K562 (cell line): ENCODE data around the gene PPP2R2B. TPM values are rescaled to one million over a fixed set of nuclear protein-coding genes. Genes with fewer than 3 reads are reported as not detected.

ENCODE experiments used
- ATAC-seq: fragments of 200-7000 bp; cut with Tn5 transposase; 3 replicates; pipeline ENCODE4 v1.9.1; 2020; ENCODE audit warnings: moderate library complexity
- BruUV-seq: library from RNA; stranded (reverse); fragments of 400-500 nt; replicated peaks from 2 replicates; lab custom pipeline; 2021; lab: Mats Ljungman, UMichigan
- CTCF ChIA-PET: fragments of 300-600 bp; formaldehyde crosslinking; extraction: SDS; loops from one replicate; lab custom pipeline; 2021; ENCODE audit warnings: low intra/inter-chr PET ratio; lab: Yijun Ruan, JAX
- POLR2A ChIA-PET: fragments of 300-600, 350-650 bp; sonication (Branson Sonifier 250); formaldehyde crosslinking; extraction: SDS; loops from one replicate; lab custom pipeline; 2021; ENCODE audit warnings: antibody characterized with exemption, inconsistent platforms; lab: Yijun Ruan, JAX
- DNase-seq, 4 experiments: peaks; one replicate each; pipeline versions ENCODE4 v3.0.0 to v3.0.0-alpha.2; 2011 to 2018; ENCODE audit warnings: low spot score in 3 of 4, mixed read lengths in 3 of 4; ENCODE audit errors: extremely low read depth in 1 of 4
- FAIRE-seq: peaks from 2 replicates; lab custom pipeline; 2011; peaks lifted over from hg19 to GRCh38; lab: Jason Lieb, UNC
- H2AFZ ChIP-seq: 2 replicates; pipeline ENCODE4 v1.6.0; 2011; ENCODE audit warnings: low read depth, low read length, control low read depth, inconsistent platforms
- H3K27ac ChIP-seq: fragments of 200-600 bp; 3 replicates; pipeline ENCODE4 v1.8.0; 2011; ENCODE audit warnings: low read depth, mild to moderate bottlenecking, control low read depth, inconsistent platforms, low read length, moderate library complexity, mixed read lengths; ENCODE audit errors: extremely low read depth
- H3K27me3 ChIP-seq, 2 experiments: fragments of 300-600 bp in 1 of 2; 2 replicates in 1 of 2; 3 replicates in 1 of 2; pipeline versions ENCODE4 v1.6.0 to v1.8.0; 2011; ENCODE audit warnings: inconsistent platforms in 2 of 2, low read length in 2 of 2, mild to moderate bottlenecking in 1 of 2, mixed read lengths in 1 of 2, moderate library complexity in 1 of 2; ENCODE audit not compliant: control insufficient read depth in 2 of 2, insufficient read depth in 2 of 2
- H3K36me3 ChIP-seq: fragments of 300-600 bp; 3 replicates; pipeline ENCODE4 v1.8.0; 2011; ENCODE audit warnings: mild to moderate bottlenecking, low read length, inconsistent platforms; ENCODE audit not compliant: control insufficient read depth, insufficient read depth
- H3K4me1 ChIP-seq, 2 experiments: fragments of 200-600 bp in 1 of 2; replicated peaks in 1 of 2; 2 replicates in 1 of 2; 3 replicates in 1 of 2; pipeline versions ENCODE4 v1.5.1 to v1.8.0; 2011; ENCODE audit warnings: inconsistent platforms in 2 of 2, low read length in 2 of 2, mild to moderate bottlenecking in 1 of 2, mixed read lengths in 1 of 2, moderate library complexity in 1 of 2; ENCODE audit not compliant: control insufficient read depth in 2 of 2, insufficient read depth in 2 of 2
- H3K4me2 ChIP-seq: 2 replicates; pipeline ENCODE4 v1.6.1; 2011; ENCODE audit warnings: low read length, control low read depth, inconsistent platforms, mixed read lengths; ENCODE audit not compliant: insufficient read depth
- H3K4me3 ChIP-seq: fragments of 200-600 bp; sonication (generic), shearing (Covaris generic); 2 replicates; pipeline ENCODE4 v1.5.1; 2016; ENCODE audit warnings: control low read depth, inconsistent platforms
- H3K79me2 ChIP-seq: fragments of 200-600 bp; 3 replicates; pipeline ENCODE4 v1.8.0; 2011; ENCODE audit warnings: low read length, inconsistent platforms; ENCODE audit not compliant: control insufficient read depth, insufficient read depth
- H3K9ac ChIP-seq, 2 experiments: 2 replicates each; pipeline versions ENCODE4 v1.6.0 to v1.6.1; 2011; ENCODE audit warnings: low read depth in 2 of 2, low read length in 2 of 2, control low read depth in 1 of 2, inconsistent platforms in 1 of 2, mild to moderate bottlenecking in 1 of 2, mixed read lengths in 1 of 2; ENCODE audit not compliant: insufficient read depth in 1 of 2
- H3K9me1 ChIP-seq: one replicate; pipeline ENCODE4 v1.6.0; 2011; ENCODE audit warnings: inconsistent platforms, mild to moderate bottlenecking, low read length, moderate library complexity; ENCODE audit not compliant: control insufficient read depth, insufficient read depth
- H3K9me3 ChIP-seq: replicated peaks from 2 replicates; pipeline ENCODE4 v1.5.1; 2011; ENCODE audit warnings: low read depth, low read length, inconsistent platforms; ENCODE audit not compliant: control insufficient read depth, insufficient read depth
- H4K20me1 ChIP-seq: replicated peaks from 2 replicates; pipeline ENCODE4 v1.6.1; 2011; ENCODE audit warnings: low read length, inconsistent platforms, mixed read lengths; ENCODE audit not compliant: control insufficient read depth, insufficient read depth
- BRF1 ChIP-seq: IDR thresholded peaks from 3 replicates; pipeline ENCODE4 v1.6.1; 2011; ENCODE audit warnings: borderline replicate concordance, mild to moderate bottlenecking; ENCODE audit not compliant: insufficient read length; ENCODE audit errors: extremely low read depth
- FOXA1 ChIP-seq: fragments of 450-650 bp; IDR thresholded peaks from 2 replicates; pipeline ENCODE4 v1.6.1; 2016; ENCODE audit warnings: mild to moderate bottlenecking, borderline replicate concordance
- FOXM1 ChIP-seq, 2 experiments: fragments of 450-650 bp in 1 of 2; sonication (generic) in 1 of 2; formaldehyde crosslinking in 1 of 2; IDR thresholded peaks; 2 replicates each; pipeline versions ENCODE4 v1.6.1 to v1.9.0; 2017 to 2022; ENCODE audit warnings: low read depth in 2 of 2, mild to moderate bottlenecking in 2 of 2, missing genetic modification reagents in 1 of 2, moderate library complexity in 1 of 2
- HNRNPL ChIP-seq: fragments of 200-400 bp; formaldehyde crosslinking; IDR thresholded peaks from 2 replicates; pipeline ENCODE4 v1.6.1; 2017; ENCODE audit warnings: low read depth, mild to moderate bottlenecking, low read length
- NFIC ChIP-seq: fragments of 450-650 bp; IDR thresholded peaks from 2 replicates; pipeline ENCODE4 v1.6.1; 2017; ENCODE audit warnings: mild to moderate bottlenecking, inconsistent platforms
- NR2C2 ChIP-seq, 2 experiments: fragments of 200-800 bp in 1 of 2; sonication (Bioruptor generic) in 1 of 2; sonication (generic) in 1 of 2; formaldehyde crosslinking in 1 of 2; IDR thresholded peaks; 2 replicates each; pipeline versions ENCODE4 v1.6.1 to v1.8.0; 2016 to 2022; ENCODE audit warnings: mild to moderate bottlenecking in 1 of 2, missing compliant biosample characterization in 1 of 2, missing genetic modification characterization in 1 of 2, missing genetic modification reagents in 1 of 2
- RBBP5 ChIP-seq: fragments of 200-600 bp; sonication (generic); IDR thresholded peaks from 2 replicates; pipeline ENCODE4 v1.6.1; 2012; ENCODE audit warnings: borderline replicate concordance, mild to moderate bottlenecking, low read length, control low read depth, inconsistent platforms; ENCODE audit not compliant: insufficient read depth, poor library complexity, severe bottlenecking
- SNAPC5 ChIP-seq: fragments of 250-450 bp; sonication (Bioruptor Pico); IDR thresholded peaks from 2 replicates; pipeline ENCODE4 v1.8.0; 2021; ENCODE audit warnings: moderate library complexity, mild to moderate bottlenecking, inconsistent platforms
- SRSF1 ChIP-seq: fragments of 200-400 bp; formaldehyde crosslinking; IDR thresholded peaks from 2 replicates; pipeline ENCODE4 v1.6.1; 2017; ENCODE audit warnings: mild to moderate bottlenecking, low read depth, low read length, moderate library complexity
- U2AF2 ChIP-seq: fragments of 200-400 bp; formaldehyde crosslinking; optimal IDR thresholded peaks from 2 replicates; pipeline ENCODE3; 2017; ENCODE audit warnings: low read depth, mild to moderate bottlenecking, low read length
- XRCC4 ChIP-seq: IDR thresholded peaks from one replicate; pipeline ENCODE4 v1.6.1; 2011; ENCODE audit not compliant: insufficient read depth, insufficient read length; ENCODE audit errors: extremely low read depth
- ZNF174 ChIP-seq: fragments of 250-450 bp; sonication (Bioruptor Pico); IDR thresholded peaks from 2 replicates; pipeline ENCODE4 v1.4.0; 2020; ENCODE audit warnings: mild to moderate bottlenecking
- ZNF764 ChIP-seq: fragments of 250-450 bp; sonication (Bioruptor Pico); IDR thresholded peaks from 2 replicates; pipeline ENCODE4 v1.4.0; 2020; ENCODE audit warnings: low read depth, mild to moderate bottlenecking, moderate library complexity
- WGBS: fragments of 100-300 bp; shearing (Covaris generic); methylation state at CpG from one replicate; pipeline ENCODE4 v1.1.6; 2016; ENCODE audit warnings: low coverage, mixed read lengths; ENCODE audit not compliant: insufficient coverage; ENCODE audit errors: missing lambda C conversion rate; 5-methylcytosine and 5-hydroxymethylcytosine counted together
- in situ Hi-C: fragments of 300-500 bp; cut with MboI; formaldehyde crosslinking; loops from 4 replicates; pipeline ENCODE4 v1.15.0; 2018; ENCODE audit warnings: inconsistent platforms, mixed read lengths
- intact Hi-C: fragments of 100-400 bp; cut with micrococcal nuclease; formaldehyde crosslinking; loops from 2 replicates; pipeline ENCODE4 v1.14.2; 2022
- polyA plus RNA-seq, 8 experiments: library from polyadenylated mRNA; depleted of rRNA in 4 of 8; stranded (reverse) in 5 of 8; unstranded in 3 of 8; fragments of >200 nt; fragmentation: Nextera tagmentation in 2 of 8; fragmentation: Illumina TruSeq in 1 of 8; extraction: Ambion mirVana in 2 of 8; extraction: Trizol in 1 of 8; gene quantifications; 2 replicates each; pipeline versions ENCODE4 v1.2.1 to v1.2.3, GENCODE V29; 2011 to 2014; ENCODE audit warnings: inconsistent platforms in 1 of 8, missing spikeins in 1 of 8
- total RNA-seq, 7 experiments: library from RNA; depleted of rRNA in 6 of 7; stranded (reverse); fragments of >200 nt in 6 of 7; fragmentation: Illumina TruSeq in 2 of 7; extraction: Trizol in 2 of 7; gene quantifications; 2 replicates each; pipeline versions ENCODE4 v1.2.1 to v1.2.3, GENCODE V29; 2011 to 2021; ENCODE audit warnings: low replicate concordance in 1 of 7
- TF ChIP-seq, protein P1 (sequence below): fragments of 250-450 bp; sonication (Bioruptor Pico); IDR thresholded peaks from 2 replicates; pipeline ENCODE4 v1.8.0; 2022; ENCODE audit warnings: moderate library complexity, mild to moderate bottlenecking, inconsistent platforms
- TF ChIP-seq, protein P2 (sequence below): fragments of 450-650 bp; IDR thresholded peaks from 2 replicates; pipeline ENCODE4 v1.6.1; 2014; ENCODE audit warnings: low read depth, mild to moderate bottlenecking, moderate library complexity, borderline replicate concordance
- TF ChIP-seq, protein P3 (sequence below): fragments of 250-450 bp; sonication (Bioruptor Pico); IDR thresholded peaks from 2 replicates; pipeline ENCODE4 v1.5.1; 2021; ENCODE audit warnings: mild to moderate bottlenecking
- TF ChIP-seq, protein P4 (sequence below), 2 experiments: fragments of 250-450 bp in 1 of 2; fragments of 450-650 bp in 1 of 2; sonication (Bioruptor Pico) in 1 of 2; IDR thresholded peaks; 2 replicates each; pipeline versions ENCODE4 v1.6.1 to v1.8.0; 2016 to 2021; ENCODE audit warnings: mild to moderate bottlenecking in 2 of 2, moderate library complexity in 2 of 2, missing compliant biosample characterization in 1 of 2, missing genetic modification characterization in 1 of 2

The PPP2R2B gene
- total and polyA plus RNA-seq, 9 of the 15 experiments (the other 6 are each of a cell fraction or from before 2014, with no cell fraction given): not detected

DNA sequence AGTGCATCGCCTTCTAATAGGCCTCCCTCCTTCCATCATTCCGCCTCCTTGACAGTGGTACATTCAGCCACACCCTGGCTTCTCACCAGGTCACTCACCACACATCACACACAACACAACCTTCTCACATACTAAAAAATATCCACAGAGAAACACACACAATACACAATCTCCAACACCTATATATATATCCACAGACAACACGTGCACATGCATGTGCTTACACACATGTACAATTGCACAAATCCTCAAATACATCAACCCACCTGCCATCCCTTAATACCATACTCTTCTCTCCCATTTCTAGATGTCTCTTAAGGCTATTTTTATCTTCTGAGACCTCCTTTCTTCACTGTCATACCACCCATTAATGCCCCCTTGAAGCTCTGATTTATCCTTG lies 57.6 kb downstream of the PPP2R2B start (continued):
- TF ChIP-seq XRCC4 (no peak), SRSF1 (no peak), FOXA1 (no peak), HNRNPL (no peak), RBBP5 (no peak)
- TF ChIP-seq, protein P1, sequence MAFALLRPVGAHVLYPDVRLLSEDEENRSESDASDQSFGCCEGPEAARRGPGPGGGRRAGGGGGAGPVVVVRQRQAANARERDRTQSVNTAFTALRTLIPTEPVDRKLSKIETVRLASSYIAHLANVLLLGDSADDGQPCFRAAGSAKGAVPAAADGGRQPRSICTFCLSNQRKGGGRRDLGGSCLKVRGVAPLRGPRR (CRISPR knock-in tag): no peak
- TF ChIP-seq, protein P2, sequence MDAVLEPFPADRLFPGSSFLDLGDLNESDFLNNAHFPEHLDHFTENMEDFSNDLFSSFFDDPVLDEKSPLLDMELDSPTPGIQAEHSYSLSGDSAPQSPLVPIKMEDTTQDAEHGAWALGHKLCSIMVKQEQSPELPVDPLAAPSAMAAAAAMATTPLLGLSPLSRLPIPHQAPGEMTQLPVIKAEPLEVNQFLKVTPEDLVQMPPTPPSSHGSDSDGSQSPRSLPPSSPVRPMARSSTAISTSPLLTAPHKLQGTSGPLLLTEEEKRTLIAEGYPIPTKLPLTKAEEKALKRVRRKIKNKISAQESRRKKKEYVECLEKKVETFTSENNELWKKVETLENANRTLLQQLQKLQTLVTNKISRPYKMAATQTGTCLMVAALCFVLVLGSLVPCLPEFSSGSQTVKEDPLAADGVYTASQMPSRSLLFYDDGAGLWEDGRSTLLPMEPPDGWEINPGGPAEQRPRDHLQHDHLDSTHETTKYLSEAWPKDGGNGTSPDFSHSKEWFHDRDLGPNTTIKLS: no peak
- TF ChIP-seq, all 486 proteins: peak for 0

GRCh38 chr5:146818822-146819221 lies 59.7 kb downstream of the PPP2R2B start:
- no peaks in the 10 kb centered on the region for H3K9me1 ChIP-seq
- BruUV-seq: no TSS peak
- WGBS: 0% methylated on average over 2 of the region's 2 CpGs
- DNase-seq (no peak), ATAC-seq (no peak), FAIRE-seq (no peak)
- H3K9me3 ChIP-seq: no peaks in the 10 kb centered on the region
- CTCF ChIA-PET: no interaction called here
- in situ Hi-C loops (no loop called here), intact Hi-C loops (no loop called here)
- no peaks in the 10 kb centered on the region for H4K20me1 ChIP-seq
- no peak overlapping the region for H3K4me2 ChIP-seq
- POLR2A ChIA-PET: no interaction called here
- no peak overlapping the region for H3K9ac ChIP-seq
- no peak overlapping the region for H3K27ac ChIP-seq
- H3K27me3 ChIP-seq: no peaks in the 10 kb centered on the region
- no peaks in the 10 kb centered on the region for H3K4me1 ChIP-seq
- H3K36me3 ChIP-seq: no peaks in the 10 kb centered on the region
- H3K4me3 ChIP-seq: no peak overlapping the region
- no peaks in the 10 kb centered on the region for H3K79me2 ChIP-seq
- H2AFZ ChIP-seq: no peak overlapping the region
- no peak for TF ChIP-seq NR2C2 (CRISPR knock-in tag; IDR thresholded peaks at IDR 0.05)
- TF ChIP-seq NR2C2 (tag; IDR thresholded peaks at IDR 0.05): no peak
- no peak for TF ChIP-seq NFIC
- TF ChIP-seq FOXM1 (IDR thresholded peaks at IDR 0.05; ENCODE audit: low read depth): no peak
- no peak for TF ChIP-seq FOXM1 (CRISPR knock-in tag; IDR thresholded peaks at IDR 0.05; ENCODE audit: low read depth)
- TF ChIP-seq, protein P3, sequence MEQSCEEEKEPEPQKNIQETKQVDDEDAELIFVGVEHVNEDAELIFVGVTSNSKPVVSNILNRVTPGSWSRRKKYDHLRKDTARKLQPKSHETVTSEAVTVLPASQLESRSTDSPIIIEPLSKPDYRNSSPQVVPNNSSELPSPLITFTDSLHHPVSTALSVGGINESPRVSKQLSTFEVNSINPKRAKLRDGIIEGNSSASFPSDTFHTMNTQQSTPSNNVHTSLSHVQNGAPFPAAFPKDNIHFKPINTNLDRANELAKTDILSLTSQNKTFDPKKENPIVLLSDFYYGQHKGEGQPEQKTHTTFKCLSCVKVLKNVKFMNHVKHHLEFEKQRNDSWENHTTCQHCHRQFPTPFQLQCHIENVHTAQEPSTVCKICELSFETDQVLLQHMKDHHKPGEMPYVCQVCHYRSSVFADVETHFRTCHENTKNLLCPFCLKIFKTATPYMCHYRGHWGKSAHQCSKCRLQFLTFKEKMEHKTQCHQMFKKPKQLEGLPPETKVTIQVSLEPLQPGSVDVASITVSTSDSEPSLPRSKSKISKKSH (CRISPR knock-in tag): no peak
- TF ChIP-seq BRF1: no peak
- no peak for TF ChIP-seq ZNF764 (CRISPR knock-in tag)
- TF ChIP-seq, protein P4, sequence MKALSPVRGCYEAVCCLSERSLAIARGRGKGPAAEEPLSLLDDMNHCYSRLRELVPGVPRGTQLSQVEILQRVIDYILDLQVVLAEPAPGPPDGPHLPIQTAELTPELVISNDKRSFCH (CRISPR knock-in tag; IDR thresholded peaks at IDR 0.05): no peak
- TF ChIP-seq, protein P4 (tag; IDR thresholded peaks at IDR 0.05): no peak
- TF ChIP-seq U2AF2: no peak
- TF ChIP-seq ZNF174 (CRISPR knock-in tag): no peak
- TF ChIP-seq SNAPC5 (CRISPR knock-in tag): no peak
